ENCODE data around the gene SND1.

Gene SND1

GRCh38 chr7:128007303-128007680, 355.3 kb downstream of the SND1 start:
- no peak for DNase-seq (ENCODE audit: low read depth in 2 of 3, low spot score in 2 of 3)

- DNase-seq (ENCODE audit: low read depth in 2 of 3, low spot score in 2 of 3), result no peak
These were observed 356.1 kb downstream of the SND1 start for GRCh38 chr7:128008141-128008540.

- no peak for DNase-seq (ENCODE audit: low read depth in 2 of 3, low spot score in 2 of 3)
These were observed 356.8 kb downstream of the SND1 start for GRCh38 chr7:128008744-128009143.

- DNase-seq (ENCODE audit: low read depth in 2 of 3, low spot score in 2 of 3), result no peak
These were observed 358.6 kb downstream of the SND1 start for GRCh38 chr7:128010391-128011127.

DNA sequence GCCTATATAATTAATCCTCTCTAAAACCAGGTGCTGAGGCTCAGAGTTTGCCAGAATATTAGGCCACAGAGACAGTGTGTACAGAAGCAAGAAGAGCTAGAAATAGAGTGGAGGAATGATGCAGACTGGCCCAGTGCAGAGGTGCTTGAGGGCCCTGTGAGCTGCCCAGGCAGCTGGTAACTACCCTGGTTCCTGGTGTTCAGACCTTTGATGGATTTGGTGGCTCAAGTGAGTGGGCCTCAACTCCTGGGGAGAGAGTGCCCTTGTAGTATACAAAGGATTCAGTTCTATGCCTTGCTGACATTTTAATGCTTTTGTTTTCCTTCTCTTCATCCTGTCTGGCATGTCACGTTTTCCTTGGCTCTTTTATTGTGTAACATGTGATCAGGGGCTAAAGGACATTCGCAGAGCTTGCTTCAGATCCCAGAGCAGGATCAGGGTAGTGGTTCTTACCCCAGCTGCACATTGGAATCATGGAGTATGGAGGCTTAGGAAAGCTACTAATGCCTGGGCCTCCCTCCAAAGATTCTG, 359.2 kb downstream of the SND1 start:
- DNase-seq (ENCODE audit: low read depth in 2 of 3, low spot score in 2 of 3), result no peak

- no peak for DNase-seq (ENCODE audit: low read depth in 2 of 3, low spot score in 2 of 3)
These were observed 362.8 kb downstream of the SND1 start for GRCh38 chr7:128014811-128015210.

GRCh38 chr7:128017460-128017859, 365.5 kb downstream of the SND1 start:
- no peak for DNase-seq (ENCODE audit: low read depth in 2 of 3, low spot score in 2 of 3)

DNA sequence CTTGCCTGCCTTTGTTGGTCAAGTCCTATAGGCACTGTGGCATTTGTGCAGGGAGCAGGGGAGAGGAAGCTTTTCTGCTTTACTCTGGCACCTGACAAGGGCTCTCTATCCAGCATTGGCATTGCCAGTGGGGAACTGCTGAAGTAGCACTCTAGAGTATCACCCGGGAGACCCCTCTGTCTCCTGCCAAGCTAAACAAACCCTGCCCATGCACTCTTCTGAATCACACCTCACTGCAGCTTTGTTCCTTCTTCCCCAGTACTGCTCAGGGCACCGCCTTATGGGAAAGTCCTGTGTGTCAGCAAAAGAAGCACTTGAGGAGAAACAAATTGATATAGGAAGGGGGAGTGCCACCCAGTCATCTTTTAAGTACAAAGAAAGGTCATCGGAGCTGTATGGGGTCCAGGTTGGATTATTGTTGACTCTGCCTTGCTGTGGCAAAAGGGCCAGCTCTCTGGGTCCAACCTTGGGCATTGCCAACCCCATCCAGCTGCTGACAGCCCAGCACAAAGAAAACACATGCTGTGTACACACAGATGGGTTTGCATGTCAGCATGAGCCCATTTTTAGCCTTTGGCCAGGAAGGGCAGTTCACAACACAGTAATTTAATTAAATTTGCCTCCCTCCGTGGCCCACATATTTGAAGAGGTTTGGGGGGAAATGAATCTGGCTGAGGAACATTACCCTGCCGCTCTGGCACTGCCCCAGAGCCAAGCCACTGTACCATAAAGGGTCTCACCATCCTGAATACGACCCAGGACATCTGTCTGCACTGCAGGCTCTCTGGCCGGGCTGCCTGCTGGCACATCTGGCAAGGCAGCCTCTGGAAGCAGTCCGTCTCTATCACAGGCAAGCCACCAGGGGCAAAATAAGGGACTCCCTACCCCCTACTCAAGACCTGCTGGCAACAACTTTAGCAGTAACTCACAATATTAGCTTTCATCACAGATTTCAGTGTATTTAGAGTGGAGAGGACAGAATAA, 366.2 kb downstream of the SND1 start:
- no peak for DNase-seq (ENCODE audit: low read depth in 2 of 3, low spot score in 2 of 3)

DNA sequence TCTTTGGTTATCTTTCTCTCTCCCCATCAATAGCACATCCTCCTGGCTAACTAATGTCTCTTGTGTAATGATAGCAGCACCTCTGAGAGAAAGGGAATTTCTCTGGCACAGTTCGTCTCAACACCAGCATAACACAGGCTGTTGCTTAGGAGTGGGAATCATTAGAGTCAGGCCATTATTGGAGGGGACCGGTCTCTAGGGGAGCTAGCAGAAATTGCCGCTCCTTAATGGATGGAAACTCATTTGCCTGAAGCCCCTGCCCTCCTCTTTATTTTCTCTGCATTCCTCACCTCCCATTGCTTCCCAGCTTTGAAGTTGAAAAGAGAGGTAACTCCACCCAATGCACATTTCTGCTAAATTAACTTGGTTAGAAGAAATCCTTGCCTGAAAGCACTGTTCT, 367.3 kb downstream of the SND1 start:
- DNase-seq (ENCODE audit: low read depth in 2 of 3, low spot score in 2 of 3), result no peak

DNA sequence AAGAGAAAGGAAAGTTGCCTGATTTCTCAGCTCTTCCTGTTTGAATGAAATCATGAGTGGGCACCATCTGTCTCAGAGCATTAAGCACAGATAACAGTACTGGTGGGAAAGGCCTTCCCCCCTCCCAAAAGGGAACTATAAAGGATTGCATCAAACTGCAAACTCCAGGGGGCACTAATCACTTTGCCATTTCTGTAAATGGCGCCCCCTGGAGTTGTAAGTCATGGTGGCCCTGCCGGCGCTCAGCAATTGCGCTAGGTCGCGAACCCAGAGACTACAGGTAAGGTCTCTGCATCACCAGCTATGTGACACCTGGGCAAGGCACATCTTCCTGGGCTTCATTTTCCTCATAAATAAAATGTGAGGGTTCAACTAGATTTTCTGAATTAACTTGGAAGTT, 368.2 kb downstream of the SND1 start:
- no peak for DNase-seq (ENCODE audit: low read depth in 2 of 3, low spot score in 2 of 3)

DNA sequence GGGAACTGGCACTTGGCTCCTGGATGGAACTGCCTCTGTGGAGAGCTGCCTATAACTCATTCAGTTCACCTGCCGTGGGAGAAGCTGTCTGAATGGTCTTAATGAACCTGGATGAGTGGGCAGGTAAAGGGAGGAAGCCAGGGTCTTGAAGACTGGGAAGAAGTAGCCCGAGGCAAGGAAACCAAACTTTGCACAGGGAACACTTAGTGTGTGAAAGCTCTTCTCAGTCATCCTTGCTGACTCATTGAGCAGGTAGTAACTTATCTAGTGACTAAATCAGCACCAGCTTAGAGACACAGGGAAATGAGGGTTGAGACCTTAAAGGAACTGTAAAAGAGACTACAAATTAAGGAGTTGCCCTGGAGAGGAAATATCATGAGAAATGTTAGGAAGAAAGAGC, 369.4 kb downstream of the SND1 start:
- no peak for DNase-seq (ENCODE audit: low read depth in 2 of 3, low spot score in 2 of 3)

- no peak for DNase-seq (ENCODE audit: low read depth in 2 of 3, low spot score in 2 of 3)
These were observed 370.9 kb downstream of the SND1 start for GRCh38 chr7:128022631-128023532.

DNA sequence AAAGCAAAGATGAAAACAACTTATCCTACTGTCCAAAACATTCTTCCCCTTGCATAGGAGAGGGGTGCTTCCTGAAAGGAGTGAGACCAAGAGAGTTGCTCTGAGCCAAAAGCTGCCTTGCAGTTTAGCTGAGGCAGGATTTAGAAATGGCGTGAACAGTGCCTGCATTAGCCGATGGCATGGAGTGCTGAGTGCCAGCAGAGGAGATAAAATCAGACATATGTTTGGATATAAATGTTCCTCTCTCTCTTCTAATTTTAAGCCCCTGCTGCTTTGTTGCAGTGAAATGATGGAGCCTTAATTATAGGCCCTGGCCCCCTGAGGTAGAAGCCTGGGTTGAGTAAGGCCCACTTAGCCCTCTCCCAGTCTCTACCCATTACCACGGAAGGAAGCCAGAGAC, 372.2 kb downstream of the SND1 start:
- DNase-seq (ENCODE audit: low read depth in 2 of 3, low spot score in 2 of 3), result no peak

GRCh38 chr7:128025380-128025779, 373.4 kb downstream of the SND1 start:
- no peak for DNase-seq (ENCODE audit: low read depth in 2 of 3, low spot score in 2 of 3)

- DNase-seq (ENCODE audit: low read depth in 2 of 3, low spot score in 2 of 3), result no peak
These were observed 373.8 kb downstream of the SND1 start for GRCh38 chr7:128025819-128026218.

DNA sequence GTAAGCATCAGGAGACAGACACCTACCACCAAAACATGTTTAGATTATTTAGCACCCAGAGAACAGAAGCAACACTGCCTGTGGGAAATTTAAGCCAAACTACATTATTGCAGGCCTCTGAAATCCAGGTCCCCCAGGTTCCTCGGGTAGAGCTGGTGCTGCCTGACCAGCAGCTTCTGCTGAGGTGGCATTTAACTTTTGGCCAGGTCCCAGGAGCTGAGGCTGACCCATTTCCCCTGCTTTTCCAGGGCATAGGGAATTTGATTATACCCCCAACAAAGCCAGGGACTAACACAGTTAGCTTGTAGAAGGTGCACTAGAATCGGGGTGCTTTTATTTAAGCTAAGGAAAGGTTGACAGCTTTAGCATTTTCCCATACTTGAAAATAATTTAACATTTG, 374.6 kb downstream of the SND1 start:
- DNase-seq (ENCODE audit: low read depth in 2 of 3, low spot score in 2 of 3), result no peak

GRCh38 chr7:128027485-128027980, 375.5 kb downstream of the SND1 start:
- DNase-seq (ENCODE audit: low read depth in 2 of 3, low spot score in 2 of 3), result no peak

DNA sequence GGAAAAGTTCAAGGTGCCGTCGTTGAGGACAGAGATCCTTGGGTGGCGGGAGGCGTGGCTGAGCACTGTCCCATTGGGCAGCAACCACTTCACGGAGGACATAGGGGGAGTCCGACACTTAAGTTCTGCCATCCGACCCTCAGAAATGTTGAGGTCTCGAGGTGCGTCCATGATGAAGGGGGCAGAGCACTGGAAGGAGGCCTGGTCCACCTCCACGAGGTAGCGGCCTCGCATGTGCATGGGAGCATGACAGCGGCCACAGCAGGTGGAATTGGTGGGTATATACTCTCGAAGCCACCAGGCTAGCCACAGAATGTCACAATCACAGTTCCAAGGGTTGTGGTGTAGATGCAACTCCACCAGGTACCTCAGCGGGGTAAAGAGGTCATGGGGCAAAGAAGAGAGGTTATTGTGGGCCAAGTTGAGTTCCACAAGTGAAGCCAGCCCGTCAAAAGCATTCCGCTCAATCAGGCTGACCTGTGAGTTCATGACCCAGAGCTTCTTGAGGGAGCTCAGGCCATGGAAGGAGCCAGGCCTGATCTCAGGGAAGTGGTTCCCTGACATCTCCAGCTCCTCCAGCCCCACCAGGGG, 377.5 kb downstream of the SND1 start:
- no peak for DNase-seq (ENCODE audit: low read depth in 2 of 3, low spot score in 2 of 3)

DNA sequence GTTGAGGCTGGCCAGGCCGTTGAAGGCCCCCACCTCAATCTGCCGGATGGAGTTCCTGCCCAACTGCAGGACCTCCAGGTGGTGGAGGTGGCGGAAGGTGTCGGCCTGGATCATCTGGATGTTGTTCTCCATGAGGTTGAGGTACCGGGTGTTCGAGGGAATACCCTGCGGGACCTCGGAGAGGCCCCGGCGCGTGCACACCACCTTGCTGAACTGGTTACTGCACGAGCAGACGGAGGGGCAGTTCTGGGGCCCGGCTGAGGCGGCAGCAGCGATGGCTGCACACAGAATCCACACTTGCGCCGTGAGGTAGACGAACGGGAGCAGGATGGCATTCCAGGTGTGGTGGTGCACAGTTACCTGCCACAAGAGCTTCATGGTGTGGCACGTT, 378.3 kb downstream of the SND1 start:
- DNase-seq (ENCODE audit: low read depth in 2 of 3, low spot score in 2 of 3), result no peak
